NCI-H526 (cell line): ENCODE results near the gene CDK11B.
A peak's percentile ranks its signal among the peaks of the same experiment; 100 is the strongest.

Experiments
- DNase-seq, 2 experiments: peaks; one replicate each; lab custom pipeline; 2025; lab: John Stamatoyannopoulos, UW

The CDK11B gene

DNA sequence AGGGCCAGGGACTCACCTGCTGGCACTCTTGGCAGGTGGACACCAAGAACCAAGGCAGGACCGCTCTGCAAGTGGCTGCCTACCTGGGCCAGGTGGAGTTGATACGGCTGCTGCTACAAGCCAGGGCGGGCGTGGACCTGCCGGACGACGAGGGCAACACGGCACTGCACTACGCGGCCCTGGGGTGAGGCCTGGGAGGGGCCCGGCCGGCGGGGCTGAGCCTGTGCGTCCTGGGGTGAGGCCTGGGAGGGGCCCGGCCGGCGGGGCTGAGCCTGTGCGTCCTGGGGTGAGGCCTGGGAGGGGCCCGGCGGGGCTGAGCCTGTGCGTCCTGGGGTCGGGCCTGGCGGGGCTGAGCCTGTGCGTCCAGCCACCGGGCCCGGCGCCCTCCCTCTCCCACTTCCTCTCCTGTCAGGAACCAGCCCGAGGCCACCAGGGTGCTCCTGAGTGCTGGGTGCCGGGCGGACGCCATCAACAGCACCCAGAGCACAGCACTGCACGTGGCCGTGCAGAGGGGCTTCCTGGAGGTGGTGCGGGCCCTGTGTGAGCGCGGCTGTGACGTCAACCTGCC is 31.5 kb downstream of the CDK11B start:
- DNase-seq, result no peak

GRCh38 chr1:1626207-1627141 is 32.3 kb downstream of the CDK11B start:
- DNase-seq, result no peak

DNA sequence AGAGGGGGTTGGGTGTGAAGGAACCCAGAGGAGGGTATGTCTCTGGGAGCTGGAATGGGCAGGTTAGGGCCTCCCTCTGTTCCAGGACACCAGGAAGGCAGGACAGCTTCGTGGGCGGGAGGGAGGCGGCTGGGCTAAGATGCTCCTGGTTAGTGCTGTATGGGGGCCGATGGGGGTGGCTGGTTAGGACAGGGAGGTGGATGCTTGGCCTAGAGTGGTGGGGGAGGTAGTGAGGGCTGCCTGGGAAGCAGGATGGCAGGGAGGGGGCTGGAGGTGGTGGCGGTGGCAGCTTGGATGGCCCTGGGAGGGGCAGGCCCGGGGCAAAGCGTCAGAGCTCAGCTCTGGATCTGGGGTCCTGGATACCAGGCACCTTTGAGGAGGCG is 33.0 kb downstream of the CDK11B start:
- DNase-seq, result no peak

- no peak for DNase-seq
These were observed 33.4 kb downstream of the CDK11B start for GRCh38 chr1:1625404-1625775.

DNA sequence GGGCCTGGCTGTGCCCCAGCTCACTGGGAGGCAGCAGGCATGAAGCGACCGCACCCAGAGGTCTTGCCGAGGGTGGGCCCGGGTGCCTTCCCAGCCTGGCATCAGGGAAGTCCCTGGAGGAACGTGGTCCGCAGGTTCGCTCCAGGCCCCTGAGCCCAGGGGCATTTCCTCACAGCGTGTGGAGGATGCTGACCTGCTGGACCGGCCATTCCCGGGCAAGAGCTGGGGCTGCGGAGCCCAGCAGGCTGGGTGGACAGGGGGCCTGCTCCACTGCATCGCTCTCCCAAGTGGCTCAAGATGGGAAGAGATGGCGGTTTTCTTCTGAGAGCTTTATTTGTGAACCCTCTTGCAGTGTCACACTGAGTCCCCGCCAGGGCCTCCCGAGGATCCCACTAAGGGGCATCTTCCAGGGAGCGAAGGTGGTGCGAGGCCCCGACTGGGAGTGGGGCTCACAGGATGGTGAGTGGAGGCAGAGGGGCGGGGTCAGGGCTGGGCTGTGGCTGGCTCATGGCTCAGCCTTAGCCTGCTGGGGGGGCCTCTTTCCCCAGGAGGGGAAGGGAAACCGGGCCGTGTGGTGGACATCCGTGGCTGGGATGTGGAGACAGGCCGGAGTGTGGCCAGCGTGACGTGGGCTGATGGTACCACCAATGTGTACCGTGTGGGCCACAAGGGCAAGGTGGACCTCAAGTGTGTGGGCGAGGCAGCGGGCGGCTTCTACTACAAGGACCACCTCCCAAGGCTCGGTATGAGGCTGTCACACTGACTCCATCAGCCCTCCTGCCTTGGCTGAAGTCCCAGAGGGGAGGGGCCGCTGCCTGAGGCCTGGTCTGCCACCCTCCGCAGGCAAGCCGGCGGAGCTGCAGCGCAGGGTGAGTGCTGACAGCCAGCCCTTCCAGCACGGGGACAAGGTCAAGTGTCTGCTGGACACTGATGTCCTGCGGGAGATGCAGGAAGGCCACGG is 34.1 kb downstream of the CDK11B start:
- no peak for DNase-seq

DNA sequence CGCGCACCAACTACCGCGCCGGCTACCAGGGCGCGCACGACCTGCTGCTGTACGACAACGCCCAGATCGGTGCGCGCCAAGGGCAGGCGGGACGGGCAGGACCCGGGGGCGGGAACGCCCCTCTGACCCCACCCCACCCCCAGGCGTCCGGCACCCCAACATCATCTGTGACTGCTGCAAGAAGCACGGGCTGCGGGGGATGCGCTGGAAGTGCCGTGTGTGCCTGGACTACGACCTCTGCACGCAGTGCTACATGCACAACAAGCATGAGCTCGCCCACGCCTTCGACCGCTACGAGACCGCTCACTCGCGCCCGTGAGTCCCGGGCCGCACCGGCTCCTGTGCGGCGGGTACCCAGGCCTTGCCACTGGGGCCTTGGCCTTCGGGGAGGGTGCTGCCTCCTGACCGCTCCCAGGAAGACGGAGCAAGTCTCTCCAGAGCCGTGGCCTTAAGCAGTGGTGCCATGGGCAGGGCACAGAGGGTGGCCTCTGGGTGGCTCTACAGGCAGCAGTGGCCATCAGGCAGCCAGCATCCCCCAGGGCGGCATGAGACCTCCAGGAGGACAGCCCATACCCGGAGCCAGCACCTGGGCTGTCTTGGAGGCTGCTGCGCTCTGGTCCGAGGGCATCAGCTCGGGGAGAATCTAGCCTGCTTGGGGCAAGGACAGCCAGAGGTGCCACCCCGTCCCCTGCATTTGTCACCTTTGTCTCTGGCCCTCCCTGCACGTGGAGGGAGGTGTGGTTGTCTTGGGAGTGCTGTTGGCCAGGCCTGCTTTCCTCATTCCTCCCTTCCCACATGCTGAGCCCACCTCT is 35.0 kb downstream of the CDK11B start:
- DNase-seq, result no peak

- DNase-seq, result no peak
These were observed 35.6 kb downstream of the CDK11B start for GRCh38 chr1:1623181-1623630.

DNA sequence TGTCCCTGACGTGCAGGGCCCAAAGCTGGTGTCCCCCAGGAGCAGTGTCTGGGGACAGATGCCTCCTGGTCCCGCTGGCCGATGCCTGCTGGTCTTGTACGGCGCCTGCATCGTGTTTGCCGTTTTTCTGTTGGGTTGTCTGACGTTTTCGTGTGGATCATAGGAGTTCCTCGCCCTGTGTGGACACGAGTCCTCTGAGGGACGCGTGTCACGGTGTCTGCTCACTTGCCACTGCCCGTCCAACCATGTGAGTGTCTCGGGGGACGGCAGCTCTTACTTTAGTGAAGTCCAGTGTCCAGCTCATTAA is 36.1 kb downstream of the CDK11B start:
- no peak for DNase-seq

GRCh38 chr1:1622010-1622787 is 36.6 kb downstream of the CDK11B start:
- no peak for DNase-seq

GRCh38 chr1:1621173-1622009 is 37.4 kb downstream of the CDK11B start:
- DNase-seq, result no peak

DNA sequence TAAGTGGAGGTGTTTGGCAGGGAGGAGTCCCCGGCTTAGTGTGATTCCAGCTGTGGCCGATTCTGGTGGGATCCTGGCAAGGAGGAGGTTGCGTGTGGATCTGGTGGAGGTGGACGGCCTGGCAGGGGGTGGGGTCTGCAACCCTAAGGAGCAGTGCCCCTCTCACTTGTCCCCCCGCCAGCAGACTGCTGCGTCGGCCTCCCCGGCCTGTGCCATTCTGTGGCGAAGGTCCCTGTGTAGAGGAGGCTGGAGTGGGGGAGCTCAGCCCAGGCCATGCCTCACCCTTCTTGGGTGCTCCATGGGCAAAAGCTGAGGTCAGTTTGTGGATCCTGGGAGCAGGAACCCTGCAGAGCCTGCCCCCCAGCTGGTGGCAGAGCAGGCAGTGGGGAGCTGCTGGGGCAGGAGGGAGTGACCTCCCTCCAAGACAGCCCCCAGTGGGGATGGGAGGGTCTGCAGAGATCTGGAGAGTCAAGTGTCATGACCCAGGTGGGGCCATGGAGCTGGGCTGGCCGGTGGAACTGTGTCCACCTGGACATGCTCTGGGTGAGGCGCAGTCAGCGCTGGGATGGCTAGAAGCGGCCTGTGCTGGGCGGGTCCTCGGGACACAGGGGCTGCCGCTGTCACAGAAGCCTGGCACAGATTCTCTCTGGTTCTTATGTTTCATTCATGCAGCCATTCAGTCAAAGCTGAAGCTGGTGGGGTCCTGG is 38.2 kb downstream of the CDK11B start:
- no peak for DNase-seq

DNA sequence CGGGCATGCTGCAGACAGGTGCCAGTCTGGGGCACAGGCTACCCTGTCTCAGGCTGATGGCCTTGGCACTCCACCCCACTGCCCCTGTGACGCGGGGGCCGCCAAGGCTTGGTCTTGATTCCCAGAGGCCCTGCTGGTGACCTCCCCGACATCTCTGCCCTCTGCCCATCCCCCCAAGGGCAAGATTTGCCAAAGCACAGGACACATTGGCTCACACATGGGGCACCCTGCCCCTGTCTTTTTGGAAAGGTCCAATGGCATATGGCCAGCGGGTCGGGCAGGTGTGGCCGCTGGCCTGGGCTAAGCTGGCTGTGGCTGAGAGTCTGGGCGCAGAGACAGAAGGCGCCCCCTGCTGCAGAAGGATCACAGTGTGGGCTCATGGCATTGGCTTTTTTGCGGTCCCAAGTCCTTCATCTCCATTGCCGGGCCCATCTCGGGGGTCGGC is 38.9 kb downstream of the CDK11B start:
- peak in 1 of 2 experiments; percentile 40 for DNase-seq

- DNase-seq, result no peak
These were observed 40.3 kb downstream of the CDK11B start for GRCh38 chr1:1618396-1619068.

- no peak for DNase-seq
These were observed 40.9 kb downstream of the CDK11B start for GRCh38 chr1:1617925-1618324.

DNA sequence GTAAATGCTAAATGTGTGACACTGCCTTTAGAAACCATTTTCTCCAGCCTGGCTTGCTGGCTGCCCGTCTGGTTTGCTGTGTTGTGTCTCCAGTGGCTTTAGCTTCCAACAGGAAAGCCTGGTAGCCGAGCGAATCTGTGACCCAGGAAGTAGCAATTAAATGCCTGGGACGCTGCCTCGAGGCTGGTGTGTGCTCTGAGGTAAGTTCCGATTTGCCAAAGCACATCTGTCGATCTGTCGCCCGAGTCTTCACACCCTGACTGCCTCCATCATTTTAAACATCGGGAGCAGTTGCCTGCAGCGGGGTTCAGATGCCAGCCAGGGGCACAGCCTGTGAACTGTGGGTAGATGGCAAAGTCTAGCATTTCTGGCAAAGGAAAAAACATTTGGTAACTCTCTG is 41.3 kb downstream of the CDK11B start:
- DNase-seq, result no peak

GRCh38 chr1:1616838-1617237 is 42.0 kb downstream of the CDK11B start:
- DNase-seq, result no peak

DNA sequence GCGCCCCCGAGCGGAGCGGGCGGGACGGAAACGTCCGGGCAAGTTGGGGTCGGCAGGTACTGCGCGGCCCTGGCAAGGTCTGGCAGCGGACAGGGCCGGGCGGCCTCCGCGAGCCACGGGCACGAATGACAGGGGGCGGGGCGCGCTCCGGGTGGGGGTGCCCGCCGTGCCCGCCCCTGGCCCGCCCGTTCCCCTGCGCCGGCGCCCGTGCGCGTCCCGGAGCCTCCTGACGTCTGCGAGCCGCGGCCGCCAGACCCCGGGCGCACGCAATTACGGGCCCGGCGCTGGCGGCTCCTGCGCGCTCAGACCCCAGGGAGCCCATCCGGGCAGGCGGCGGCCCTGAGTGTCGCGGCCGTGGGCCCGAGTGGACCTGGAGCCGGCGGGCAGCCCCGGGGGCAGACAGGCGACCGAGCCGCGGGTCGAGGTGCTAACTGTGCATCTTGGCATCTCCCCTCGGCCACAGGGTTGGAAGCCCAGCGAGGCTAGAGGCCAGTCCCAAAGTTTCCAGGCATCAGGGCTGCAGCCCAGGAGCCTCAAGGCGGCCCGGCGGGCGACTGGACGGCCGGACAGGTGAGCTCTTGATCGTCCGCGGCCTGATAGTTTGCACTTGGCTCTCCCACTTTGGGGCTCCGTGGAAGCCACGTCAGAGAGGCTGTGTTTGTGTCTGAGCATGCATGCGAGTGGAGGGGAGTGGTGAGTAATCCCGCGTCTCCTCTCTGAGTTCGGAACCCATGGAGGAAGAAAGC is 42.6 kb downstream of the CDK11B start:
- peak in 1 of 2 experiments; percentile 54 for DNase-seq
